Activated naive CD4-positive, alpha-beta T cell treated with anti-CD3 and anti-CD28 coated beads, Interleukin-2, amount 50 U/mL, for 72 hours (primary cell): ENCODE data around the gene SFI1. TPM values are rescaled to one million over a fixed set of nuclear protein-coding genes. Genes with fewer than 3 reads are reported as not detected.
A peak's percentile ranks its signal among the peaks of the same experiment; 100 is the strongest.
"Not testable (repeated sequence)": the region's sequence is repeated elsewhere in the genome, so short reads cannot be mapped to it uniquely, and the experiment has no call there.

Source experiments
- ATAC-seq, 2 donors: fragments of 150-1000 bp; cut with Tn5 transposase; 2 replicates each; pipeline ENCODE4 v1.10.0; 2021; ENCODE audit warnings: mild to moderate bottlenecking in 2 of 2, moderate library complexity in 2 of 2
- DNase-seq, 2 donors: peaks; one replicate each; pipeline ENCODE4 v3.0.0; 2021 to 2022; ENCODE audit warnings: low spot score in 2 of 2
- H3K27ac Mint-ChIP-seq, 2 donors: one replicate each; pipeline ENCODE4 v1.8.0; 2022; ENCODE audit warnings: mild to moderate bottlenecking in 2 of 2, mixed read lengths in 2 of 2
- H3K36me3 Mint-ChIP-seq, 2 donors: one replicate each; pipeline ENCODE4 v1.8.0; 2022; ENCODE audit warnings: mixed read lengths in 2 of 2
- H3K9me3 Mint-ChIP-seq, 2 donors: one replicate each; pipeline ENCODE4 v1.8.0; 2022; ENCODE audit warnings: mixed read lengths in 2 of 2
- total RNA-seq, 2 donors: library from RNA; stranded (reverse); gene quantifications; one replicate each; pipeline ENCODE4 v1.2.3, GENCODE V29; 2022

SFI1 gene
- total RNA-seq, 2 donors from 2014 or later, result 259 to 290 TPM

DNA sequence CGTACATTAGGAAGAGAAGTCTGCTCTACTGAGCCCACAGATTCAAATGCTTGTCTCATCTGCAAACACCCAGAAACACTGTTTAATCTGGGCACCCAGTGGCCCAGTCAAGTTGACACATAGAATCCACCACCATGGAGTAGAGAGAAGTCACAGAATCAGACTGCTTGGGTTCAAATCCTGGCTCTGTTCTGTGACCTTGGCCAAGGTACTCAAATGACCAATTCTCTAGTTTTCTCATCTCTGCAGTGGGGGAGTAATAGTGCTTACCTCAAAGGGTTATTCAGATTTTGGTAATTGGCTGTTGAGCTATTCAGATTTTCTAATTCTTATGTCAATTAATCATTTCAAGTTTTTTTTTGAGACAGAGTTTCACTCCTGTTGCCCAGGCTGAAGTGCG, 93.8 kb downstream of the SFI1 start:
- H3K27ac Mint-ChIP-seq, ATAC-seq, DNase-seq, H3K9me3 Mint-ChIP-seq: not testable (repeated sequence)
- peaks cover 14 to 31% of the 10 kb centered on the region in 2 donors for H3K36me3 Mint-ChIP-seq

DNA sequence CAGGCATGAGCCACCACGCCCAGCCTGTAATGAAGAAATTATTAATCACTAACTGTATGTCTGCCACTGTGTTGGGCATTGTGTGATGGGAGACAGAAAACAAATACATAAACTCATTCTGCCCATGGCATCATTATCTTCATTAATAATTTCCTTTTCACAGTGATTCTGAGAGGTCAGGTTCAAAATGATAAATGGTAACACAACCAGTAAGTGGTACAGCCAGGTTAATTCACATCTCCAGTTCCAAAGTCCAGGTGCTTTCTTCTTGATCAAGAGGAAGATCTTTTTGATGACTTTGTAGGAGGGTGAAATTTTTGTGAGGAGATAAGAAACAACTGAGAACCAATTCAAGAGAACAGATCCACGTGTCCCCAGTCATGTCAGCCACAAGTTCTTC, 98.9 kb downstream of the SFI1 start:
- Mint-ChIP-seq H3K27ac (peak overlapping the region; percentile 66 to 88), H3K9me3 (no peaks in the 10 kb centered on the region), H3K36me3 (peaks cover 2 to 7% of the 10 kb centered on the region in 2 donors)
- DNase-seq (no peak), ATAC-seq (no peak)

GRCh38 chr22:31602259-31602952, 106.1 kb downstream of the SFI1 start:
- peaks cover 0 to 6% of the 10 kb centered on the region in 2 donors for H3K36me3 Mint-ChIP-seq
- peak overlapping the region; percentile 53 to 73 for H3K27ac Mint-ChIP-seq
- DNase-seq, result no peak

DNA sequence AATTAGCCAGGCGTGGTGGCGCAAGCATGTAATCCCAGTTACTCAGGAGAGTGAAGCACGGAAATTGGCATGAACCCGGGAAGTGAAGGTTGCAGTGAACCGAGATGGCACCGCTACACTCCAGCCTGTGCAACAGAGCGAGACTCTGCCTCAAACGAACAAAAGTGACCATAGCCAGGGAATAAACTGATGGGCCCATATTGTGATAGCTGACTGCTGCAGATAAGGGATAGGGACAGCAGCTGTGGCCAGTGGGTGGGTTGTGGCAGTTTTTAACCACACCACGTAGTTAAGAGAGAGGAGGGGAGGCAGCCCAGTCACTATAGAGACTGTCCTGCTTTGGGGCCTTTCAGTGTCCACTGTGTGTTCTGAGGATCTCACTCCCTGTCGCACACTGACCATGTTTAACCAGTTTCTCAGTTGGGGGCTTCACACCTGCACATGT, 106.8 kb downstream of the SFI1 start:
- peaks cover 0 to 6% of the 10 kb centered on the region in 2 donors for H3K36me3 Mint-ChIP-seq
- no peaks in the 10 kb centered on the region for H3K9me3 Mint-ChIP-seq
- DNase-seq (no peak), ATAC-seq (no peak)
- peak overlapping the region; percentile 53 to 73 for H3K27ac Mint-ChIP-seq

More at GRCh38 chr22:31602259-31602952, 106.1 kb downstream of the SFI1 start:
- ATAC-seq, result no peak
- no peaks in the 10 kb centered on the region for H3K9me3 Mint-ChIP-seq

- DNase-seq (no peak), ATAC-seq (no peak)
- no peaks in the 10 kb centered on the region for H3K9me3 Mint-ChIP-seq
- H3K27ac Mint-ChIP-seq, result peak overlapping the region; percentile 53 to 73
- peaks cover 0 to 6% of the 10 kb centered on the region in 2 donors for H3K36me3 Mint-ChIP-seq
Measured at GRCh38 chr22:31603574-31603973, 107.2 kb downstream of the SFI1 start.

- no peak for DNase-seq
- no peaks in the 10 kb centered on the region for H3K9me3 Mint-ChIP-seq
- H3K27ac Mint-ChIP-seq, result peak overlapping the region; percentile 46 to 73
- peaks cover 0 to 6% of the 10 kb centered on the region in 2 donors for H3K36me3 Mint-ChIP-seq
- ATAC-seq, result no peak
Measured at GRCh38 chr22:31604137-31604705, 107.9 kb downstream of the SFI1 start.

GRCh38 chr22:31604746-31605705, 108.7 kb downstream of the SFI1 start:
- ATAC-seq, result peak in 1 of 2 donors; percentile 14
- Mint-ChIP-seq H3K27ac (peak overlapping the region; percentile 39 to 44), H3K36me3 (peaks cover 0 to 6% of the 10 kb centered on the region in 2 donors)

DNA sequence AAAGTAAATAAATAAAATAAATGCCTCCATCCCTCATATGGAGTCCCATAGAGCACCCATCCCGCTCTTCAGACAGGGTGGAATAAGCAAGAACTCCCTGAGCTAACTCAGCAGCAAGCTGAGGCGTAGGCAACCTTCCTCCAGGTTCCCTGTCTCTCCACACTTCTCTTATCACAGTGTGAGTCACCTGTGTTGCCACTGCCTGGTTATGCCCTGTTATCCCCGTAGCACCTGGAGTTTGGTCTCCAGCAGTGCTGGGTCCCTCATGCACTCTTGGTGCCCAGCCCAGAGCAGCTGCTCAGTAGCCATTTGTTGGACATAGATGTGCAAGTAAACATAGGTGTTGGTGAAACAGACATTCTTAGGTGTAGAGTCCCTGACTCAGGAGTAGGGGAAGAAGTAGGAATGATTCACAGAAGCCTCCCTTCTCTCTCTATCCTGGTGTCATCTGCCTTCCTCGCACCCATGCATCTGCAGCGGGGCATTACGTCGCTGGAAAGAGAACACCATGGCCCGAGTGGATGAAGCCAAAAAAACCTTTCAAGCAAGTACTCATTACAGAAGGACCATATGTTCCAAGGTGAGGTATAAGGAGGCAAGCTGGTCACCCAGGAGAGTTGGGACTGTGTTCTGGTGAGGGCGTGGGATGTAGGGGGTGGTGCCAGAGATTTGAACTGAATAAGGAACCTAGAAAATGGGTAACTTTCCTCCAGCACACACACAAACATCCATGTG, 109.7 kb downstream of the SFI1 start:
- Mint-ChIP-seq H3K27ac (peak overlapping the region; percentile 44 to 65), H3K36me3 (no peaks in the 10 kb centered on the region), H3K9me3 (no peaks in the 10 kb centered on the region)
- DNase-seq (no peak), ATAC-seq (no peak)

More at GRCh38 chr22:31604746-31605705, 108.7 kb downstream of the SFI1 start:
- no peaks in the 10 kb centered on the region for H3K9me3 Mint-ChIP-seq
- DNase-seq, result no peak

GRCh38 chr22:31607696-31608095, 111.4 kb downstream of the SFI1 start:
- Mint-ChIP-seq H3K27ac (peak overlapping the region in 1 of 2 donors; percentile 47), H3K9me3 (no peaks in the 10 kb centered on the region), H3K36me3 (no peaks in the 10 kb centered on the region)
- no peak for DNase-seq
- ATAC-seq, result no peak

DNA sequence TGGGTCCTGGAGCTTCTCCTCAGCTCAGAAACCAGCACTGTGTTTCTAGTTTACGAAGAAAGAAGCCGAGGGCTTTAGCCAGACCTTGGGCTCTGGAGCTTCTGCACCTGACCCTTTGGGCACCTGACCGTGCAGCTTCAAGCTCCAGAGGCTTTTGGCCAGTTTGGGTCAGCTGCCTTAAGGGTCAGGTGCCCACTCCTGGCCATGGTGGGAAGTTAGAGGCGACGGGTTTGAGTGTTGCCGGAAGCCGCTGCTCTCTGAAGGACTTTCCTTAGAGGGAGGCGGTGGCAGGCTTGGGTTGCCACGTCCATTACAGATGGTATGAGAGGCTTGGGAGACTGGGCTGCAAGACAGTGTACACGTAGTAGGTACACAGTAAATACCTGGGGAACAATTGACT, 113.4 kb downstream of the SFI1 start:
- DNase-seq (no peak), ATAC-seq (no peak)
- Mint-ChIP-seq H3K36me3 (no peaks in the 10 kb centered on the region), H3K27ac (peak overlapping the region; percentile 61 to 90), H3K9me3 (no peaks in the 10 kb centered on the region)

GRCh38 chr22:31610611-31611010, 114.3 kb downstream of the SFI1 start:
- ATAC-seq (no peak), DNase-seq (no peak)
- Mint-ChIP-seq H3K9me3 (no peaks in the 10 kb centered on the region), H3K36me3 (no peaks in the 10 kb centered on the region), H3K27ac (peak overlapping the region; percentile 55 to 61)

DNA sequence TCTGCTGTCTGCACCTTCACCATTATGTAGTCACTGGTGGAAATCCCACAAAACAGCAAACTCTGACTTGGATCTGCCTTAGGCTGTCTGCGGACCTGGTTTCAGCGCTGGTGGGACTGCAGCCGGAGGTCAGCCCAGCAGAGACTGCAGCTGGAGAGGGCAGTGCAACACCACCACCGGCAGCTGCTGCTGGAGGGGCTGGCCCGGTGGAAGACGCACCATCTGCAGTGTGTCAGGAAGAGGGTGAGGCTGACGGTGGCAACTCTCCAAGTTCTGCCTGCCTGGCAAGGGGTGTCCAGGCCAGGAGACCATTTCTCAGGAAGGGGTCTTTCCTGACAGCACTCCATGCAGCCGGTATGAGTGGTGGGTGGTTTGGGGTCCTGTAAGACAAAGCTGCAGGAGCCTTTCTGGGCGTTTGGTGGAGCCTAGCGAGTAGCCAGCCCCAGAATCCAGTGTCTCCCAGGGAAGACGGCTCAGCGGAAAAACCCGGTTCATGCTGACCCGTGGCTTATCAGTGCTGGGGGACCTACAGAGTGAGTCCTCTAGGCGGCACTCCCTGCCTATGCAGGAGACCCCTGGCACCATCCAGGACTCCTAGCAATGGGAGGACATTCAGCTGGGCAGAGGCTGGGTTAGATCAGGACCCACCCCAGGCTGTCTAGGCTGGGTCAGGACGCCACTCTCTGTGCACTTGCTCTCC, 114.9 kb downstream of the SFI1 start:
- Mint-ChIP-seq H3K36me3 (no peaks in the 10 kb centered on the region), H3K9me3 (no peaks in the 10 kb centered on the region), H3K27ac (peak overlapping the region; percentile 55 to 61)
- no peak for DNase-seq
- no peak for ATAC-seq

- DNase-seq (no peak), ATAC-seq (no peak)
- H3K27ac Mint-ChIP-seq, result peak overlapping the region; percentile 15 to 74
- H3K9me3 Mint-ChIP-seq, result no peaks in the 10 kb centered on the region
- no peaks in the 10 kb centered on the region for H3K36me3 Mint-ChIP-seq
Measured at GRCh38 chr22:31612891-31613285, 116.6 kb downstream of the SFI1 start.

DNA sequence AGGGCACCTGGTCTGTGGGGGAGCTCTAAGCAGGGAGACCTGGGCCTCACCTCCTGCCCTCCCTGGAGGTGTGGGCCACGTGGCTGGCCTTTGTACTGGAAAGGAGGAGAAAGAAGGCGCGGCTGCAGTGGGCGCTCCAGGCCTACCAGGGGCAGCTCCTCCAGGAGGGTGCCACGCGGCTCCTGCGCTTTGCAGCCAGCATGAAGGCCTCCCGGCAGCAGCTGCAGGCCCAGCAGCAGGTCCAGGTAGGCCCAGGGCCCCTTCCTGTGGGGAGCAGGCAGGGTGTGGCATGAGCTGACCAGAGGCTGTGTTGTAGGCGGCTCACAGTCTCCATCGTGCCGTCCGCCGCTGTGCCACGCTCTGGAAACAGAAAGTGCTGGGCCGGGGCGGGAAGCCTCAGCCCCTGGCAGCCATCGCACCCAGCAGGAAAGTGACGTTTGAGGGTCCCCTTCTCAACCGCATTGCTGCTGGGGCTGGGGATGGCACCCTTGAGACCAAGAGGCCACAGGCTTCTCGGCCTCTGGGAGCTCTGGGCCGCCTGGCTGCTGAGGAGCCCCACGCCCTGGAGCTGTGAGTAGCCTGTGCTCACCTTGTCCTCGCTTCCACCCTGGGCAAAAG, 117.1 kb downstream of the SFI1 start:
- no peaks in the 10 kb centered on the region for H3K36me3 Mint-ChIP-seq
- no peaks in the 10 kb centered on the region for H3K9me3 Mint-ChIP-seq
- ATAC-seq (no peak), DNase-seq (no peak)
- peak overlapping the region; percentile 15 to 95 for H3K27ac Mint-ChIP-seq

DNA sequence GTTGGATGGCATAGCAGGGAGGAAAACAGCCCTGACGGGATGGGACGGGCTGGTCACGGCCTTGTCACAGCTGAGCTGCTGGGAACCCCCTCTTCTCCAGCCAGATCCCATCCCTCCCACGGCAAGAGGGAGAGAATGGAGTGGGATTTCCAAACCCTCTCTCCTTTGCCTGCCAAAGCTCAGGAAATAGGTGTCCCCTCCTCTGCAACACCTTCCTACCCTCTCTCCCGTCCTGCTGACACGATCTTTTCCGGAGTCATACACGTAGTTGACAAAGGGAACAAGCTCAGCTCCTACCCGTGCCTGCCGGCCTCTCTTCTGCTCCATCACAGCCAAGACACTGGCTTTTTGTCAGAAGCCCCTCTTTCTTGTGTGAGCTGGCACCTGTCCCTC, 117.6 kb downstream of the SFI1 start:
- Mint-ChIP-seq H3K36me3 (no peaks in the 10 kb centered on the region), H3K27ac (peak overlapping the region; percentile 83 to 95), H3K9me3 (no peaks in the 10 kb centered on the region)
- ATAC-seq, result no peak
- no peak for DNase-seq
